Spleen (tissue), 11 donors: Measurements from ENCODE around the gene CYP26C1. TPM values are rescaled to one million over a fixed set of nuclear protein-coding genes. Genes with fewer than 3 reads are reported as not detected.
A peak's percentile ranks its signal among the peaks of the same experiment; 100 is the strongest.

Experiments
- DNase-seq: peaks from one replicate; pipeline ENCODE4 v3.0.0-alpha.2; 2020
- H3K27ac ChIP-seq, 8 donors: fragments of 200-600 bp; sonication (generic) in 7 of 8; 1 replicate in 4 of 8; 2 replicates in 4 of 8; pipeline versions ENCODE4 v1.5.0 to v1.8.0; 2016 to 2021; ENCODE audit warnings: inconsistent platforms in 4 of 8, mild to moderate bottlenecking in 4 of 8, moderate library complexity in 1 of 8
- H3K27me3 ChIP-seq, 7 donors: fragments of 200-600 bp; sonication (generic) in 6 of 7; replicated peaks in 1 of 7; 1 replicate in 4 of 7; 2 replicates in 3 of 7; pipeline versions ENCODE4 v1.5.0 to v1.8.0; 2016 to 2021; ENCODE audit warnings: inconsistent platforms in 3 of 7, mild to moderate bottlenecking in 1 of 7
- H3K36me3 ChIP-seq, 6 donors: fragments of 200-600 bp; sonication (generic) in 5 of 6; 1 replicate in 4 of 6; 2 replicates in 2 of 6; pipeline versions ENCODE4 v1.5.0 to v1.8.0; 2016 to 2021; ENCODE audit warnings: inconsistent platforms in 2 of 6
- H3K4me1 ChIP-seq, 6 donors: fragments of 200-600 bp; sonication (generic) in 5 of 6; 1 replicate in 3 of 6; 2 replicates in 3 of 6; pipeline versions ENCODE4 v1.5.0 to v1.8.0; 2016 to 2021; ENCODE audit warnings: inconsistent platforms in 3 of 6
- H3K4me3 ChIP-seq, 8 donors: fragments of 200-600 bp; sonication (generic) in 7 of 8; 1 replicate in 4 of 8; 2 replicates in 4 of 8; pipeline versions ENCODE4 v1.5.0 to v1.8.0; 2016 to 2021; ENCODE audit warnings: inconsistent platforms in 4 of 8, mild to moderate bottlenecking in 4 of 8, moderate library complexity in 2 of 8
- H3K9me3 ChIP-seq, 8 donors: fragments of 200-600 bp; sonication (generic) in 7 of 8; 1 replicate in 4 of 8; 2 replicates in 4 of 8; pipeline versions ENCODE4 v1.5.0 to v1.8.0; 2016 to 2021; ENCODE audit warnings: inconsistent platforms in 4 of 8
- POLR2A ChIP-seq, 3 donors: fragments of 450-650 bp; IDR thresholded peaks; one replicate each; pipeline ENCODE4 v1.5.1; 2017; ENCODE audit warnings: antibody characterized with exemption in 3 of 3, mild to moderate bottlenecking in 1 of 3
- POLR2AphosphoS5 ChIP-seq, 3 donors: sonication (generic); formaldehyde crosslinking; IDR thresholded peaks; one replicate each; pipeline ENCODE4 v1.5.1; 2017; ENCODE audit warnings: antibody characterized with exemption in 3 of 3
- WGBS, 5 donors: extraction: QIAGEN DNeasy Blood & Tissue Kit in 3 of 5; methylation state at CpG; one replicate each; pipeline versions ENCODE4 v1.1.5 to v1.1.7; 2013 to 2018; 5-methylcytosine and 5-hydroxymethylcytosine counted together
- intact Hi-C: fragments of 100-400 bp; cut with DNase I; formaldehyde crosslinking; loops from one replicate; pipeline ENCODE4 v1.15.0; 2023; ENCODE audit warnings: low total_unique reads
- polyA plus RNA-seq, 3 donors: library from polyadenylated mRNA; stranded (reverse); fragments of 200-250 nt; gene quantifications; one replicate each; pipeline ENCODE4 v1.2.1, GENCODE V29; 2013
- total RNA-seq, 7 donors: library from RNA; depleted of rRNA in 3 of 7; stranded (reverse); fragments of >200 nt in 3 of 7; fragmentation: NEBNext Ultra II Directional in 4 of 7; extraction: Animal tissue kit (Norgen Biotek cat#: 25700) in 4 of 7; gene quantifications; one replicate each; pipeline versions ENCODE4 v1.1.0 to v1.2.1, GENCODE V29; 2016 to 2021
- TF ChIP-seq, protein P1 (sequence below), 11 experiments: fragments of 200-600 bp in 7 of 11; fragments of 450-650 bp in 4 of 11; sonication (generic) in 4 of 11; IDR thresholded peaks in 8 of 11; conservative IDR thresholded peaks in 3 of 11; 1 replicate in 7 of 11; 2 replicates in 4 of 11; pipeline versions ENCODE4 v1.4.0 to v1.8.0; 2016 to 2021; ENCODE audit warnings: antibody characterized with exemption in 11 of 11, inconsistent platforms in 4 of 11, mild to moderate bottlenecking in 1 of 11
- donor health status: healthy with polysubstance abuse.
- donor health status: DM: no; HTN: no; CAD: no; lungs with moderate emphysema.
- donor health status: DM: no; HTN: no; CAD: no.
- donor health status: Bipolar disorder and iron deficiency.
- donor health status: healthy.
- donor health status: DM: no; HTN: no; CAD: no.
- donor health status: DM: yes; HTN: yes; CAD: no.

CYP26C1 gene
- total and polyA plus RNA-seq, 10 donors: 0.04 to 1.3 (median 0.39) TPM

DNA sequence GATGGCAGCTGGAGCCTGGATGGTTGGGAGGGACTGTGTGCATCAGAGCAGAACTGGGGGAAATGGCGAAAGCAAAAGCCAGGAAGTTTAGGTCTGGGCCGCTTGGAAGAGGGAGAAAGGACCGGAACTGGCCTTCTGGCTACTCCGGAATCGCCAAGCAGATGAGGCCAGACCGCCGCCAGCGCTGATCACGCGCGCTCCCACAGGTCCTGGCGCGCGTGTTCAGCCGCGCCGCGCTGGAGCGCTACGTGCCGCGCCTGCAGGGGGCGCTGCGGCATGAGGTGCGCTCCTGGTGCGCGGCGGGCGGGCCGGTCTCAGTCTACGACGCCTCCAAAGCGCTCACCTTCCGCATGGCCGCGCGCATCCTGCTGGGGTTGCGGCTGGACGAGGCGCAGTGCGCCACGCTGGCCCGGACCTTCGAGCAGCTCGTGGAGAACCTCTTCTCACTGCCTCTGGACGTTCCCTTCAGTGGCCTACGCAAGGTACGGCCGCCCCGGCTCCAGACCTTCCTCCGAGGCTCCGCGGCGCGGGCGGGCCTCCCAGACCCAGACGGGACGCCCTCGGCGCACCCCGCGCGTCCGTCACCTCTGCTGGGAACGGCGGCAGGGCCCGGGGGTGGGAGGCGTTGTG, 2.0 kb downstream of the CYP26C1 start:
- H3K4me3 ChIP-seq: peak overlapping the region; percentile 18 to 65 (median 38)
- peaks cover 0 to 30% (median 10%) of the 10 kb centered on the region in 6 donors for H3K36me3 ChIP-seq
- WGBS, 5 donors: 0 to 6% (median 2%) methylated on average over 29 to 68 of the region's 68 CpGs
- DNase-seq: peak; percentile 85
- TF ChIP-seq, protein P1, sequence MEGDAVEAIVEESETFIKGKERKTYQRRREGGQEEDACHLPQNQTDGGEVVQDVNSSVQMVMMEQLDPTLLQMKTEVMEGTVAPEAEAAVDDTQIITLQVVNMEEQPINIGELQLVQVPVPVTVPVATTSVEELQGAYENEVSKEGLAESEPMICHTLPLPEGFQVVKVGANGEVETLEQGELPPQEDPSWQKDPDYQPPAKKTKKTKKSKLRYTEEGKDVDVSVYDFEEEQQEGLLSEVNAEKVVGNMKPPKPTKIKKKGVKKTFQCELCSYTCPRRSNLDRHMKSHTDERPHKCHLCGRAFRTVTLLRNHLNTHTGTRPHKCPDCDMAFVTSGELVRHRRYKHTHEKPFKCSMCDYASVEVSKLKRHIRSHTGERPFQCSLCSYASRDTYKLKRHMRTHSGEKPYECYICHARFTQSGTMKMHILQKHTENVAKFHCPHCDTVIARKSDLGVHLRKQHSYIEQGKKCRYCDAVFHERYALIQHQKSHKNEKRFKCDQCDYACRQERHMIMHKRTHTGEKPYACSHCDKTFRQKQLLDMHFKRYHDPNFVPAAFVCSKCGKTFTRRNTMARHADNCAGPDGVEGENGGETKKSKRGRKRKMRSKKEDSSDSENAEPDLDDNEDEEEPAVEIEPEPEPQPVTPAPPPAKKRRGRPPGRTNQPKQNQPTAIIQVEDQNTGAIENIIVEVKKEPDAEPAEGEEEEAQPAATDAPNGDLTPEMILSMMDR (IDR thresholded peaks at IDR 0.05 in 8 of 11, conservative IDR thresholded peaks at IDR 0.05 in 3 of 11): peak in 9 of 11 experiments; percentile 19 to 72 (median 46)
- TF ChIP-seq POLR2AphosphoS5 (IDR thresholded peaks at IDR 0.05) (peak in 2 of 3 donors; percentile 28 to 41), POLR2A (IDR thresholded peaks at IDR 0.05) (no peak)
- intact Hi-C loops: no loop called here
- peaks cover 0 to 82% (median 61%) of the 10 kb centered on the region in 7 donors for H3K27me3 ChIP-seq
- no peaks in the 10 kb centered on the region for H3K9me3 ChIP-seq
- H3K27ac ChIP-seq: peak overlapping the region in 4 of 8 donors; percentile 12 to 46 (median 36)
- H3K4me1 ChIP-seq: peaks cover 14 to 57% (median 41%) of the 10 kb centered on the region in 6 donors

GRCh38 chr10:93063144-93063976, 2.8 kb downstream of the CYP26C1 start:
- Histone ChIP-seq H3K27ac (no peak overlapping the region), H3K27me3 (peaks cover 0 to 90% (median 68%) of the 10 kb centered on the region in 7 donors), H3K9me3 (no peaks in the 10 kb centered on the region), H3K4me3 (peak overlapping the region in 6 of 8 donors; percentile 32 to 65 (median 38)), H3K4me1 (peaks cover 18 to 65% (median 46%) of the 10 kb centered on the region in 6 donors), H3K36me3 (peaks cover 0 to 23% (median 7%) of the 10 kb centered on the region in 6 donors)
- WGBS, 5 donors: 15 to 29% (median 23%) methylated on average over 30 to 43 of the region's 43 CpGs
- intact Hi-C loops: no loop called here
- TF ChIP-seq POLR2AphosphoS5 (IDR thresholded peaks at IDR 0.05): no peak
- TF ChIP-seq POLR2A (IDR thresholded peaks at IDR 0.05): no peak
- TF ChIP-seq, protein P1 (IDR thresholded peaks at IDR 0.05 in 8 of 11, conservative IDR thresholded peaks at IDR 0.05 in 3 of 11): no peak
- DNase-seq: no peak

GRCh38 chr10:93063977-93064660, 3.5 kb downstream of the CYP26C1 start:
- Histone ChIP-seq H3K36me3 (peaks cover 0 to 15% (median 1%) of the 10 kb centered on the region in 6 donors), H3K4me1 (peaks cover 24 to 72% (median 54%) of the 10 kb centered on the region in 6 donors), H3K27ac (no peak overlapping the region), H3K9me3 (no peaks in the 10 kb centered on the region), H3K4me3 (no peak overlapping the region), H3K27me3 (peaks cover 0 to 97% (median 76%) of the 10 kb centered on the region in 7 donors)
- no peak for DNase-seq
- intact Hi-C loops: no loop called here
- 75 to 87% (median 86%) methylated on average over 2 to 9 of the region's 9 CpGs for WGBS, 5 donors
- TF ChIP-seq POLR2A (IDR thresholded peaks at IDR 0.05): no peak
- TF ChIP-seq, protein P1 (IDR thresholded peaks at IDR 0.05 in 8 of 11, conservative IDR thresholded peaks at IDR 0.05 in 3 of 11): no peak
- TF ChIP-seq POLR2AphosphoS5 (IDR thresholded peaks at IDR 0.05): no peak
